ENCODE results near the gene ASCL2. TPM values are rescaled to one million over a fixed set of nuclear protein-coding genes. Genes with fewer than 3 reads are reported as not detected.
"Not testable (repeated sequence)": the region's sequence is repeated elsewhere in the genome, so short reads cannot be mapped to it uniquely, and the experiment has no call there.

ASCL2 gene
- polyA plus RNA-seq, 1 donor, result 15.8 TPM

- H3K27ac ChIP-seq (ENCODE audit: low read length), result no peak overlapping the region
- H3K4me1 ChIP-seq (ENCODE audit: control insufficient read depth, insufficient read depth, low read length), result no peaks in the 10 kb centered on the region
- peak in 1 of 2 donors; percentile 15 for DNase-seq
- no peaks in the 10 kb centered on the region for H3K27me3 ChIP-seq (ENCODE audit: control insufficient read depth, insufficient read depth, low read length)
- no peak overlapping the region for H3K4me3 ChIP-seq (ENCODE audit: low read length)
- H3K9me3 ChIP-seq (ENCODE audit: control insufficient read depth, low read depth, low read length), result no peaks in the 10 kb centered on the region
- no peaks in the 10 kb centered on the region for H3K36me3 ChIP-seq (ENCODE audit: control insufficient read depth, insufficient read depth, low read length)
- WGBS (ENCODE audit: insufficient coverage, low lambda C conversion rate), result no CpG with 5 or more reads among the region's 7 CpGs
Measured at GRCh38 chr11:2247496-2247895, 22.9 kb downstream of the ASCL2 start.

- Histone ChIP-seq H3K36me3 (ENCODE audit: control insufficient read depth, insufficient read depth, low read length) (no peaks in the 10 kb centered on the region), H3K4me3 (ENCODE audit: low read length) (no peak overlapping the region), H3K27me3 (ENCODE audit: control insufficient read depth, insufficient read depth, low read length) (no peaks in the 10 kb centered on the region), H3K27ac (ENCODE audit: low read length) (no peak overlapping the region), H3K4me1 (ENCODE audit: control insufficient read depth, insufficient read depth, low read length) (no peaks in the 10 kb centered on the region), H3K9me3 (ENCODE audit: control insufficient read depth, low read depth, low read length) (no peaks in the 10 kb centered on the region)
- DNase-seq, result no peak
- WGBS (ENCODE audit: insufficient coverage, low lambda C conversion rate), result 83% methylated on average over 2 of the region's 3 CpGs
Measured at GRCh38 chr11:2240834-2241233, 29.6 kb downstream of the ASCL2 start.

- no peak for DNase-seq
- Histone ChIP-seq H3K4me1 (ENCODE audit: control insufficient read depth, insufficient read depth, low read length) (peaks cover 9% of the 10 kb centered on the region), H3K4me3 (ENCODE audit: low read length) (no peak overlapping the region), H3K27me3 (ENCODE audit: control insufficient read depth, insufficient read depth, low read length) (no peaks in the 10 kb centered on the region), H3K27ac (ENCODE audit: low read length) (no peak overlapping the region), H3K36me3 (ENCODE audit: control insufficient read depth, insufficient read depth, low read length) (no peaks in the 10 kb centered on the region), H3K9me3 (ENCODE audit: control insufficient read depth, low read depth, low read length) (no peaks in the 10 kb centered on the region)
- WGBS (ENCODE audit: insufficient coverage, low lambda C conversion rate), result no CpG with 5 or more reads among the region's 22 CpGs
Measured at GRCh38 chr11:2237457-2238238, 32.7 kb downstream of the ASCL2 start.

GRCh38 chr11:2236381-2237134 lies 33.8 kb downstream of the ASCL2 start:
- H3K27me3 ChIP-seq (ENCODE audit: control insufficient read depth, insufficient read depth, low read length); H3K36me3 ChIP-seq (ENCODE audit: control insufficient read depth, insufficient read depth, low read length); H3K27ac ChIP-seq (ENCODE audit: low read length); DNase-seq; H3K9me3 ChIP-seq (ENCODE audit: control insufficient read depth, low read depth, low read length); H3K4me3 ChIP-seq (ENCODE audit: low read length); H3K4me1 ChIP-seq (ENCODE audit: control insufficient read depth, insufficient read depth, low read length): not testable (repeated sequence)
- no CpG with 5 or more reads among the region's 23 CpGs for WGBS (ENCODE audit: insufficient coverage, low lambda C conversion rate)

GRCh38 chr11:2235588-2236326 lies 34.6 kb downstream of the ASCL2 start:
- WGBS (ENCODE audit: insufficient coverage, low lambda C conversion rate), result no CpG with 5 or more reads among the region's 14 CpGs
- Histone ChIP-seq H3K36me3 (ENCODE audit: control insufficient read depth, insufficient read depth, low read length) (no peaks in the 10 kb centered on the region), H3K27me3 (ENCODE audit: control insufficient read depth, insufficient read depth, low read length) (no peaks in the 10 kb centered on the region), H3K9me3 (ENCODE audit: control insufficient read depth, low read depth, low read length) (no peaks in the 10 kb centered on the region), H3K27ac (ENCODE audit: low read length) (no peak overlapping the region), H3K4me3 (ENCODE audit: low read length) (no peak overlapping the region), H3K4me1 (ENCODE audit: control insufficient read depth, insufficient read depth, low read length) (peaks cover 9% of the 10 kb centered on the region)
- no peak for DNase-seq

GRCh38 chr11:2234963-2235362 lies 35.4 kb downstream of the ASCL2 start:
- WGBS (ENCODE audit: insufficient coverage, low lambda C conversion rate), result no CpG with 5 or more reads among the region's 10 CpGs
- H3K36me3 ChIP-seq (ENCODE audit: control insufficient read depth, insufficient read depth, low read length), result no peaks in the 10 kb centered on the region
- H3K27me3 ChIP-seq (ENCODE audit: control insufficient read depth, insufficient read depth, low read length), result no peaks in the 10 kb centered on the region
- peaks cover 9% of the 10 kb centered on the region for H3K4me1 ChIP-seq (ENCODE audit: control insufficient read depth, insufficient read depth, low read length)
- H3K27ac ChIP-seq (ENCODE audit: low read length), result no peak overlapping the region
- H3K4me3 ChIP-seq (ENCODE audit: low read length), result no peak overlapping the region
- DNase-seq, result peak; percentile 35 to 67
- H3K9me3 ChIP-seq (ENCODE audit: control insufficient read depth, low read depth, low read length), result peaks cover 4% of the 10 kb centered on the region

- Histone ChIP-seq H3K27me3 (ENCODE audit: control insufficient read depth, insufficient read depth, low read length) (no peaks in the 10 kb centered on the region), H3K4me1 (ENCODE audit: control insufficient read depth, insufficient read depth, low read length) (peaks cover 9% of the 10 kb centered on the region), H3K27ac (ENCODE audit: low read length) (no peak overlapping the region), H3K4me3 (ENCODE audit: low read length) (no peak overlapping the region), H3K9me3 (ENCODE audit: control insufficient read depth, low read depth, low read length) (peaks cover 12% of the 10 kb centered on the region), H3K36me3 (ENCODE audit: control insufficient read depth, insufficient read depth, low read length) (no peaks in the 10 kb centered on the region)
- WGBS (ENCODE audit: insufficient coverage, low lambda C conversion rate), result 100% methylated on average over 2 of the region's 10 CpGs
- DNase-seq, result no peak
Measured at GRCh38 chr11:2233693-2234455, 36.5 kb downstream of the ASCL2 start.

GRCh38 chr11:2229713-2230297 lies 40.6 kb downstream of the ASCL2 start:
- 100% methylated on average over 1 of the region's 2 CpGs for WGBS (ENCODE audit: insufficient coverage, low lambda C conversion rate)
- Histone ChIP-seq H3K27ac (ENCODE audit: low read length) (no peak overlapping the region), H3K9me3 (ENCODE audit: control insufficient read depth, low read depth, low read length) (peaks cover 15% of the 10 kb centered on the region), H3K4me1 (ENCODE audit: control insufficient read depth, insufficient read depth, low read length) (peaks cover 5% of the 10 kb centered on the region), H3K27me3 (ENCODE audit: control insufficient read depth, insufficient read depth, low read length) (no peaks in the 10 kb centered on the region), H3K4me3 (ENCODE audit: low read length) (no peak overlapping the region), H3K36me3 (ENCODE audit: control insufficient read depth, insufficient read depth, low read length) (no peaks in the 10 kb centered on the region)
- no peak for DNase-seq

GRCh38 chr11:2224254-2224653 lies 46.1 kb downstream of the ASCL2 start:
- H3K36me3 ChIP-seq (ENCODE audit: control insufficient read depth, insufficient read depth, low read length), result no peaks in the 10 kb centered on the region
- peaks cover 4% of the 10 kb centered on the region for H3K9me3 ChIP-seq (ENCODE audit: control insufficient read depth, low read depth, low read length)
- WGBS (ENCODE audit: insufficient coverage, low lambda C conversion rate), result 100% methylated on average over 1 of the region's 1 CpG
- H3K4me1 ChIP-seq (ENCODE audit: control insufficient read depth, insufficient read depth, low read length), result peaks cover 11% of the 10 kb centered on the region
- no peak overlapping the region for H3K27ac ChIP-seq (ENCODE audit: low read length)
- no peaks in the 10 kb centered on the region for H3K27me3 ChIP-seq (ENCODE audit: control insufficient read depth, insufficient read depth, low read length)
- DNase-seq, result no peak
- H3K4me3 ChIP-seq (ENCODE audit: low read length), result no peak overlapping the region

All from large intestine (tissue), 3 donors.